GM18511 (cell line): ENCODE measurements around the gene CPEB4.

Source experiments
- ATAC-seq: cut with Tn5 transposase; IDR thresholded peaks from one replicate; pipeline ENCODE4 v1.9.1; 2021; ENCODE audit warnings: mild to moderate bottlenecking, moderate library complexity; ENCODE audit not compliant: unreplicated experiment

The CPEB4 gene

GRCh38 chr5:173858670-173859407 lies 29.3 kb upstream of the CPEB4 start:
- no peak for ATAC-seq

GRCh38 chr5:173859408-173860159 lies 28.6 kb upstream of the CPEB4 start:
- ATAC-seq = no peak

- no peak for ATAC-seq
Measured at GRCh38 chr5:173862047-173862477, 26.1 kb upstream of the CPEB4 start.

- ATAC-seq = no peak
Measured at GRCh38 chr5:173863359-173863758, 24.8 kb upstream of the CPEB4 start.

GRCh38 chr5:173864126-173865050 lies 23.8 kb upstream of the CPEB4 start:
- ATAC-seq = no peak

- no peak for ATAC-seq
Measured at GRCh38 chr5:173866243-173866857, 21.8 kb upstream of the CPEB4 start.

GRCh38 chr5:173866858-173867679 lies 21.1 kb upstream of the CPEB4 start:
- no peak for ATAC-seq

GRCh38 chr5:173868096-173868880 lies 19.9 kb upstream of the CPEB4 start:
- no peak for ATAC-seq

- no peak for ATAC-seq
Measured at GRCh38 chr5:173869316-173869715, 18.8 kb upstream of the CPEB4 start.

- ATAC-seq = no peak
Measured at GRCh38 chr5:173872957-173873305, 15.2 kb upstream of the CPEB4 start.

GRCh38 chr5:173873306-173873922 lies 14.7 kb upstream of the CPEB4 start:
- ATAC-seq = no peak

GRCh38 chr5:173875189-173875588 lies 13.0 kb upstream of the CPEB4 start:
- no peak for ATAC-seq

- ATAC-seq = no peak
Measured at GRCh38 chr5:173878224-173878967, 9.8 kb upstream of the CPEB4 start.

- ATAC-seq = no peak
Measured at GRCh38 chr5:173880306-173880985, 7.7 kb upstream of the CPEB4 start.

GRCh38 chr5:173881811-173882575 lies 6.2 kb upstream of the CPEB4 start:
- no peak for ATAC-seq

- ATAC-seq = no peak
Measured at GRCh38 chr5:173882632-173883031, 5.5 kb upstream of the CPEB4 start.
